ENCODE data around the gene C5orf15.

The C5orf15 gene

DNA sequence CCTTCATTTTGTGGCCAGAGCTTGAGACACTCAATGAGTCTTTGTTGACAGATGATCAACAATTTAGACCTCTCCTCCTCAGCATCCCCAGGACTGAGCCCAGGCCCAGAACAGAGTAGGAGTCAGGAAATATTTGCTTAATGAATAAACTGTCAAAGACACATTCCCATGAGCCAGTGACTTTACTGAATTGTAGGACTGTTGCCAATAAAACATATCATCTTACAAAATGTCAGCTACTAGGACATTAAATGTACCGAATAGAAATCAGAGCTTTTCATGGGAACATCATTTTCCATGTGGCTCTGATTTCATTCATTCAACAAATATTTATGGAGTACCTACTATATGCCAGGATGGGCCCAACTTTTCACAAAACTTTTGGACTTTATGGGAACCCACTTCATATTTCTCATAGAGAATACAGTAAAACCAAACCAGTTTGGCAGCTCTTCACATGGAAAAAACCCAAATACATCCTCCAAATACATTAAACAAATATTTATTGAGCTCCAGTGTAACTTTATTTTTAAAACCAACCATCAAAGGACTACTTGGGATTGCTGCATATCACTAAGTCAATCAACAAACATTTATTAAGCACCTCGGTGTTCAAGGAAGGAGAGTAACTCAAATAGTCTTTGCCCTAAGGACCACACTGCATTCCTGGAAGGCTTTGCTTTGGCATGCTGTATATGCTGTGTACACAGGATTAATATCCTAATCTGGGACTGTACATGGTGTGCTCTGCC, 24.9 kb upstream of the C5orf15 start:
- no peak overlapping the region for H3K4me3 ChIP-seq (ENCODE audit: control insufficient read depth, low read depth, low read length)
- peak; percentile 78 for DNase-seq (ENCODE audit: low read depth)
- TF ChIP-seq CTCF (conservative IDR thresholded peaks at IDR 0.05; ENCODE audit: control insufficient read depth, insufficient read depth, low read depth, low read length), result no peak

DNA sequence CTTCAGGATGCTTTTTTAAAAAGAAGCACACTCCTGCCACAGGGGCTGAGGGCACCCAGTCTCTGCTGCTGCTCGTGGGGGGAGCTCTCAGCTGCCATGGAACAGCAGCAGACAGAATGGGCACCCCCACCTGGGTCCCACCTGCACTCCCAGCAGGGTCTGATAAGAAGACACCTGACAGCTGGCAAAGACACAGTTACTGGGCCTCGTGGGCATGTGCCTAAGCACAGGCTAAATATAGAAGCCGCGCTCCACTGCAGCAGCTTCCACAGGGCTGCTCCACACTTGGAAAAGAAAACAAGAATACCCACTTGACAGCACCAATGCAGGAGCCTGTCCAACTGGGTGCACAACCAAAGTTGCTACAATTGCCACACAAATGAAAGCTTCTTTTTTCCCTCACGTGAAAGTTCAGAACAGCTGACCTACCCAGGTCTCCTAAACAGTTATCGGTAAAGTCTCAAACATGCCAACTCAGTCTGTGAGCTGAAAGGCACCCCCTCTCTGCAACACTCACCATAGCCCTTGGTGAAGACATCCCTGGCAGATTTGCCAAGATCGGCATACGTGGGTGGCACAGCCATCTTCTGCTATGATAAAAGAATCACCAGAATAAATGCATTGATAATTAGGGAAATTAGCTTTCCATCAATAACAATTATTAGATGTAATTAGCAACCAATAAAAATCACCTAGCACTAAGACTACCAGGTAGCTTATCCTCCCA, 24.2 kb upstream of the C5orf15 start:
- DNase-seq (ENCODE audit: low read depth), result no peak
- no peak for TF ChIP-seq CTCF (conservative IDR thresholded peaks at IDR 0.05; ENCODE audit: control insufficient read depth, insufficient read depth, low read depth, low read length)
- H3K4me3 ChIP-seq (ENCODE audit: control insufficient read depth, low read depth, low read length), result no peak overlapping the region

- no peak overlapping the region for H3K4me3 ChIP-seq (ENCODE audit: control insufficient read depth, low read depth, low read length)
- no peak for TF ChIP-seq CTCF (conservative IDR thresholded peaks at IDR 0.05; ENCODE audit: control insufficient read depth, insufficient read depth, low read depth, low read length)
- no peak for DNase-seq (ENCODE audit: low read depth)
Measured at GRCh38 chr5:133991171-133991910, 22.9 kb upstream of the C5orf15 start.

- TF ChIP-seq CTCF (conservative IDR thresholded peaks at IDR 0.05; ENCODE audit: control insufficient read depth, insufficient read depth, low read depth, low read length), result no peak
- no peak for DNase-seq (ENCODE audit: low read depth)
- no peak overlapping the region for H3K4me3 ChIP-seq (ENCODE audit: control insufficient read depth, low read depth, low read length)
Measured at GRCh38 chr5:133990396-133990795, 22.0 kb upstream of the C5orf15 start.

DNA sequence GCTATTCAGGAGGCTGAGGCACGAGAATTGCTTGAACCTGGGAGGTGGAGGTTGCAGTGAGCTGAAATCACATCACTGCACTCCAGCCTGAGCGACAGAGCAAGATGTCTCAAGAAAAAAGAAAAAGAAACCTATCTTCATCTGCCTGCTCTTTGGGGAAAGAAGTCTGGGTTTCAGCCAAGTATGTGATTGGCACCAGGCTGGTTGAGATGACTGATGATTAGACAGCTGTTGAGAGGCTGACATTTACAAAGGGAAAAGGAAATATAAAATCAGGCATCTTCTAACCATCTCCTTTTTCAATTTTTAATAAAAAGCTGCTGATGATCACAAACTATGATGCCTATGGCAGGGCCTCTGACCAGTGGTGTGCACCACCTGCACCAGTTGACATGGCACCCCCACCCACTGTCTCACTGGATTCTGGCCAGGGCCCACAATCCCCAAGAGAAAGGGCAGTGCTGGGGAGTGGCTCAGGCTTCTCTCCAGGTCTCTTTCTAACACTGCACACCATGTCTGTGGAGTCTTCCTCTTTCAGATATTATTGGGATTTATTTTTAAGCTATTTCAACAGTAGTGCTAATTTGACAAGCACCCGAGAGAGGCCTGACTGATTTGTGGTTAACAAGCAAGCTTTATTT, 17.2 kb upstream of the C5orf15 start:
- H3K4me3 ChIP-seq (ENCODE audit: control insufficient read depth, low read depth, low read length), result no peak overlapping the region
- no peak for DNase-seq (ENCODE audit: low read depth)
- TF ChIP-seq CTCF (conservative IDR thresholded peaks at IDR 0.05; ENCODE audit: control insufficient read depth, insufficient read depth, low read depth, low read length), result no peak

DNA sequence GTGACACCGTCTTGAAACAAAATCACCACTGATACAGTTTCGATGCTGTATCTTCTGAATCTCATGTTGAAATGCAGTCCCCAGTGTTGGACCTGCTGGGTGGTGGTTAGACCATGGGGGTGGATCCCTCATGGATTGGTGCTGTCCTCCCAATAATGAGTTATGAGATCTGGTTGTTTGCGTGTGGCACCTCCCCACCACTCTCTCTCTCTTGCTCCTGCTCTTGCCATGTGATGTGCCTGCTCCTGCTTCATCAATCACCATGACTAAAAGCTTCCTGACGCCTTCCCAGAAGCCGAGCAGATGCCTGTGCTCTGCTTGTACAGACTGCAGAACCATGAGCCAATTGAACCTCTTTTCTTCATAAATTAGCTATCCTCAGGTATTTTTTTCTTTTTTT, 15.2 kb upstream of the C5orf15 start:
- DNase-seq (ENCODE audit: low read depth), result peak; percentile 44
- TF ChIP-seq CTCF (conservative IDR thresholded peaks at IDR 0.05; ENCODE audit: control insufficient read depth, insufficient read depth, low read depth, low read length), result no peak
- no peak overlapping the region for H3K4me3 ChIP-seq (ENCODE audit: control insufficient read depth, low read depth, low read length)
